Muscle layer of duodenum (tissue), 2 donors: ENCODE measurements around the gene EMD.

Experiments used
- H3K27ac ChIP-seq: one replicate; pipeline ENCODE4 v1.7.0; 2013; ENCODE audit warnings: mild to moderate bottlenecking, low read length
- H3K27me3 ChIP-seq: one replicate; pipeline ENCODE4 v1.7.0; 2013; ENCODE audit warnings: low read depth, mild to moderate bottlenecking, control low read depth, low read length
- H3K36me3 ChIP-seq, 2 donors: one replicate each; pipeline ENCODE4 v1.7.0; 2013; ENCODE audit warnings: low read length in 2 of 2, control low read depth in 1 of 2, mild to moderate bottlenecking in 1 of 2; ENCODE audit not compliant: insufficient read depth in 2 of 2, control insufficient read depth in 1 of 2
- H3K4me1 ChIP-seq, 2 donors: one replicate each; pipeline ENCODE4 v1.7.0; 2013; ENCODE audit warnings: low read length in 2 of 2, mild to moderate bottlenecking in 2 of 2, control low read depth in 1 of 2, moderate library complexity in 1 of 2; ENCODE audit not compliant: insufficient read depth in 2 of 2, control insufficient read depth in 1 of 2
- H3K4me3 ChIP-seq, 2 donors: one replicate each; pipeline ENCODE4 v1.7.0; 2013; ENCODE audit warnings: low read length in 2 of 2, low read depth in 1 of 2, mild to moderate bottlenecking in 1 of 2
- H3K9me3 ChIP-seq, 2 donors: one replicate each; pipeline ENCODE4 v1.7.0; 2013; ENCODE audit warnings: low read length in 2 of 2, control low read depth in 1 of 2, mild to moderate bottlenecking in 1 of 2; ENCODE audit not compliant: control insufficient read depth in 1 of 2
- donor health status: healthy.

The EMD gene

GRCh38 chrX:154349979-154350378, 29.1 kb upstream of the EMD start:
- H3K27ac ChIP-seq, result no peak overlapping the region
- H3K36me3 ChIP-seq, result peaks cover 18 to 64% of the 10 kb centered on the region in 2 donors
- no peak overlapping the region for H3K4me3 ChIP-seq
- H3K27me3 ChIP-seq, result no peaks in the 10 kb centered on the region
- no peaks in the 10 kb centered on the region for H3K9me3 ChIP-seq
- peaks cover 0 to 4% of the 10 kb centered on the region in 2 donors for H3K4me1 ChIP-seq

GRCh38 chrX:154350429-154351182, 28.5 kb upstream of the EMD start:
- Histone ChIP-seq H3K4me3 (no peak overlapping the region), H3K27me3 (no peaks in the 10 kb centered on the region), H3K9me3 (no peaks in the 10 kb centered on the region), H3K27ac (no peak overlapping the region), H3K4me1 (peaks cover 0 to 4% of the 10 kb centered on the region in 2 donors), H3K36me3 (peaks cover 21 to 67% of the 10 kb centered on the region in 2 donors)

DNA sequence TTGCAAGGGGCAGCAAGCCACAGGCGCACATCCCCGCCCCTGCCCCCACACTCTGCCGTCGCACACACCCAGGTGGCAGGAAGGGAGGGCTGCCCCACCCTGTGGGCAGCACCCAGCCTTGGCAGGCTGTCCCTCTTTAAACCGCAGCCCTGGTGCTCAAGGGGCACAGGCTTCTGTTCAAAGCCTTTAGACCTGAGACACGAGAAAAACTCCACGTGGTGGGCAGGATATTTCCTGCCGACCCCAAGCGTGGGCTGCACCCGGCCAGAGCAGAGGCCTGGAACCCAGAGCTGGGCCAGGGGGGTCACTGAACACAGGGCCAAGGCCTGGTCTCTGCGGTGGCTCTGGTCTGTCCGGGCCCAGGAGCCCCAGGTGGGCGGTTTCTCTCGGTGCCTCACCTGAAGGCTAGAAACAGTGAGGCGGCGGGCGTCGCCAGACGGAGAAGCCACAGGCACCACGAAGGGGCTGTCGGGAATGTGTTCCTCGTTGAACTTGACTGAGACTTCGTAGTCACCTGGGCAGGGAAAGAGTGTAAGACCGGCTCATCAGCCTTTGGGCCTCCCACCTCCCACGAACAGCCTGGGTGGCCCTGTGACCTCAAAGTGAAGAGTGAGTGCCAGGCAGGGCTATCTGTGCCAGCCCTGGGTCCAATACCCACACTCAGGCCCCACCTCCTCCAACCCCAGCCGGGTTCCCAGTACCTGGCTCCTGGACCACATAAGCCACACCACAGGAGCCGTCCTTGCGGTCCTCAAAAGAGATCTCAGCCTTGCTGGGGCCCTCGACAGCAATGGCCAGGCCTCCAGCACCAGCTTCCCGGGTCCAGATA, 27.7 kb upstream of the EMD start:
- Histone ChIP-seq H3K27me3 (no peaks in the 10 kb centered on the region), H3K4me3 (no peak overlapping the region), H3K36me3 (peaks cover 21 to 73% of the 10 kb centered on the region in 2 donors), H3K9me3 (no peaks in the 10 kb centered on the region), H3K27ac (no peak overlapping the region), H3K4me1 (peaks cover 0 to 4% of the 10 kb centered on the region in 2 donors)

DNA sequence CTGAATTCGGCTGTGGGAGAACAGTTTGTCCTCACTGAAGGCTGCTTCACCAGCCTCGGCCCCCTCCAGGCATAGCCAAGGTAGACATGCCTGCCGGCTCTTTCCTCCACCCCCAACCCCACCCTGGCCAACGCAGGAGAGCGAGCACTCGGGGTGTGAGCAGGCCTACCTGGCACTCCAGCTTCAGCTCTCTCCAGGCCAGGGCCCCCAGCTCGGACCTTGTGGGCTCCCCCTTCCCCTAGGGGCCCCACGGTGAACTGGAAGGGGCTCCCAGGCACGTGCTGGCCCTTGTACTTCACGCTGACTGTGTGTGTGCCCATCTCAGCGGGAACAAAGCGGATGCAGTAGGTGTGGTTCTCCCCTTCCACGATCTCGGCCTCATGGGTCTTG, 27.1 kb upstream of the EMD start:
- Histone ChIP-seq H3K27me3 (no peaks in the 10 kb centered on the region), H3K36me3 (peaks cover 21 to 79% of the 10 kb centered on the region in 2 donors), H3K4me1 (peaks cover 0 to 4% of the 10 kb centered on the region in 2 donors), H3K4me3 (no peak overlapping the region), H3K9me3 (no peaks in the 10 kb centered on the region), H3K27ac (no peak overlapping the region)

DNA sequence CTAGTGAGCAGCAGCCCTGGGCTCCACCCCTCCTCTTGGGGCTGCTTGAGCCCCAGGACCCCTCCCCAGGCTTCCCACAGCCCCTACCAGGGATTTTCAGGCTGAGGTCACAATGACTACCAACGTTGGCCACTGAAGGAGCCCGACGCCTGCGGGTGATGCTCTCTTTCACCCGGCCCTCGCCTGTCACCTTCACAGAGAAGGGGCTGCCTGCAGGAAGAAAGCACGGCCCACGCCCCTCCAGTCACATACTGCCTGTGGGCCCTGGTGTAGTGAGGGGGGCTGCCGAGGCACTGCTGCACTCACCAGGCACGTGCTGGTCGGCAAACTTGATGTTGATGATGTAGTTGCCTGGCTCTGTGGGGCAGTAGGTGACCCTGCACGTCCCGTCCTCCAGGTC, 26.6 kb upstream of the EMD start:
- Histone ChIP-seq H3K9me3 (no peaks in the 10 kb centered on the region), H3K27me3 (no peaks in the 10 kb centered on the region), H3K4me3 (no peak overlapping the region), H3K36me3 (peaks cover 21 to 84% of the 10 kb centered on the region in 2 donors), H3K27ac (no peak overlapping the region), H3K4me1 (peaks cover 0 to 1% of the 10 kb centered on the region in 2 donors)

DNA sequence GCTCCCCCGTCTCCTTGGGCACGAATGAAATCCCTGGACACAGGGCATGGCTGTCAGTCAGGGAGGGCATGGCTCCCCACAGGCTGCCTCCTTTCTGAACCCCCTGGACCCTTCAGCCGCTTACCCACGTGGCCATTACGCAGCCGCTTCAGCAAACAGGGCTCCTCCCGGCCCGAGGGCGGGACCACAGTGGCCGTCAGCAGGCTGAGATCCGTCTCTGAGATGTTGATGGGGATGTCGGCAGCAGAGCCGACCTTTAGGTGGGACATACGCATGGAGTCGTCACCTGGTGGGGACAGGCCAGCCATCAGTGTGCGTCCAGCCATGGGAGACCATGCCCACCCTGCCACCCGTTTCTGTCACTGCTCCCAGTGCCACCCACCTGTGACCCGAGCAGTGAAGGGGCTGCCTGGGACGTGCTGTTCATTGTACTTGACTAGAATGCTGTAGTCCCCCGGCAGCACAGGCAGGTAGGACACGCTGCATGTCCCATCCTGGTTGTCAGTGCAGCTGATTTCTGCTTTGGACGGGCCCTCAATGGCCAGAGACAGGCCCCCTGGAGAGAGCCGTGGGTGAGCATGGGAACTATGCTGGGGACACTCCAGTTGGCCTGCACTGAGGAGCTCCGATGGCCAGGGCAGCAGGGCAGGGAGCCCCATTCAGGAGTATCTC, 25.8 kb upstream of the EMD start:
- Histone ChIP-seq H3K4me1 (no peaks in the 10 kb centered on the region), H3K4me3 (no peak overlapping the region), H3K36me3 (peaks cover 21 to 92% of the 10 kb centered on the region in 2 donors), H3K27me3 (no peaks in the 10 kb centered on the region), H3K27ac (no peak overlapping the region), H3K9me3 (no peaks in the 10 kb centered on the region)

- Histone ChIP-seq H3K27me3 (no peaks in the 10 kb centered on the region), H3K36me3 (peaks cover 20 to 95% of the 10 kb centered on the region in 2 donors), H3K4me3 (no peak overlapping the region), H3K9me3 (no peaks in the 10 kb centered on the region), H3K27ac (no peak overlapping the region), H3K4me1 (peaks cover 0 to 6% of the 10 kb centered on the region in 2 donors)
Measured at GRCh38 chrX:154354013-154354412, 25.1 kb upstream of the EMD start.

DNA sequence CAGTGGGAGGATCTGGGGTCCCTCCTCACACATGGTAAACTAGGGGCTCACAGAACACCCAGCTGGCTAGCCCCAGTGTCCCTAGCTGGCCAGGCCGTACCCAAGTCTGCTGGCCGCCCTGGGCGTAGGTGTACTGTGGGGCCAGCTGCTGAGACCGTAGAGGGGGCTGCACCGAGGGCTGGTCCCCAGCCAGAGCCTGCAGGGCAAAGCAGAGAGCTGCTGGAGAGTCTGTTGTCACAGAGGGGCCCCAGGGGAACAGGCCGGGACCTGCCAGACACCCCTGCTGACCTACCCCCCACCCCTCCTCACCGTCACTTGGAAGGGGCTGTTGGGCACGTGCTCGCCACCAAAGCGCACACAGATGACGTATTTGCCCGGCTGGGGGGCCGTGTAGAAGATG, 24.6 kb upstream of the EMD start:
- Histone ChIP-seq H3K4me1 (peaks cover 0 to 11% of the 10 kb centered on the region in 2 donors), H3K4me3 (no peak overlapping the region), H3K9me3 (no peaks in the 10 kb centered on the region), H3K27ac (no peak overlapping the region), H3K27me3 (no peaks in the 10 kb centered on the region), H3K36me3 (peaks cover 16 to 95% of the 10 kb centered on the region in 2 donors)

- peaks cover 12 to 95% of the 10 kb centered on the region in 2 donors for H3K36me3 ChIP-seq
- no peak overlapping the region for H3K27ac ChIP-seq
- peaks cover 0 to 12% of the 10 kb centered on the region in 2 donors for H3K4me1 ChIP-seq
- no peaks in the 10 kb centered on the region for H3K27me3 ChIP-seq
- no peaks in the 10 kb centered on the region for H3K9me3 ChIP-seq
- H3K4me3 ChIP-seq, result no peak overlapping the region
Measured at GRCh38 chrX:154355094-154355775, 23.9 kb upstream of the EMD start.

- no peaks in the 10 kb centered on the region for H3K27me3 ChIP-seq
Measured at GRCh38 chrX:154355776-154356140, 23.3 kb upstream of the EMD start.

GRCh38 chrX:154356596-154356995, 22.5 kb upstream of the EMD start:
- Histone ChIP-seq H3K36me3 (peaks cover 17 to 91% of the 10 kb centered on the region in 2 donors), H3K4me1 (peaks cover 0 to 12% of the 10 kb centered on the region in 2 donors), H3K4me3 (no peak overlapping the region), H3K9me3 (no peaks in the 10 kb centered on the region), H3K27me3 (no peaks in the 10 kb centered on the region), H3K27ac (no peak overlapping the region)

More at GRCh38 chrX:154355776-154356140, 23.3 kb upstream of the EMD start:
- H3K36me3 ChIP-seq, result peaks cover 12 to 94% of the 10 kb centered on the region in 2 donors
- peaks cover 0 to 12% of the 10 kb centered on the region in 2 donors for H3K4me1 ChIP-seq
- no peaks in the 10 kb centered on the region for H3K9me3 ChIP-seq
- no peak overlapping the region for H3K4me3 ChIP-seq
- no peak overlapping the region for H3K27ac ChIP-seq
